Karpas-422 (cell line): ENCODE measurements around the gene LAPTM5. TPM values are rescaled to one million over a fixed set of nuclear protein-coding genes. Genes with fewer than 3 reads are reported as not detected.

ENCODE experiments used
- DNase-seq: peaks from one replicate; pipeline ENCODE4 v3.0.0-alpha.2; 2015
- H2AFZ ChIP-seq: fragments of 200-600 bp; sonication (generic); 2 replicates; pipeline ENCODE4 v1.6.1; 2014; ENCODE audit warnings: antibody characterized with exemption, low read length, mixed read lengths
- H3K27ac ChIP-seq: fragments of 200-600 bp; sonication (generic); 2 replicates; pipeline ENCODE4 v1.5.1; 2014; ENCODE audit warnings: mild to moderate bottlenecking, low read length, moderate library complexity
- H3K27me3 ChIP-seq: fragments of 200-600 bp; sonication (generic); 2 replicates; pipeline ENCODE4 v1.6.1; 2014; ENCODE audit warnings: low read length, mixed read lengths
- H3K36me3 ChIP-seq: fragments of 200-600 bp; sonication (generic); 2 replicates; pipeline ENCODE4 v1.6.1; 2014; ENCODE audit warnings: low read length, mixed read lengths; ENCODE audit not compliant: insufficient read depth
- H3K4me1 ChIP-seq: fragments of 200-600 bp; sonication (generic); 2 replicates; pipeline ENCODE4 v1.6.1; 2014; ENCODE audit warnings: mild to moderate bottlenecking, low read length, mixed read lengths
- H3K4me2 ChIP-seq: fragments of 200-600 bp; sonication (generic); 2 replicates; pipeline ENCODE4 v1.6.1; 2014; ENCODE audit warnings: low read length, low read depth, mild to moderate bottlenecking; ENCODE audit not compliant: poor library complexity, severe bottlenecking
- H3K4me3 ChIP-seq: fragments of 200-600 bp; sonication (generic); 2 replicates; pipeline ENCODE4 v1.5.1; 2014; ENCODE audit warnings: mild to moderate bottlenecking, antibody characterized with exemption, low read length, mixed read lengths
- H3K79me2 ChIP-seq: fragments of 200-600 bp; sonication (generic); 2 replicates; pipeline ENCODE4 v1.6.1; 2014; ENCODE audit warnings: mild to moderate bottlenecking, low read length, mixed read lengths
- H3K9ac ChIP-seq: fragments of 200-600 bp; sonication (generic); 2 replicates; pipeline ENCODE4 v1.6.0; 2014; ENCODE audit warnings: low read length
- H3K9me2 ChIP-seq: fragments of 200-600 bp; sonication (generic), shearing (Covaris generic); replicated peaks from 2 replicates; pipeline ENCODE4 v1.6.0; 2014; ENCODE audit warnings: mild to moderate bottlenecking, low read length, moderate library complexity; ENCODE audit not compliant: insufficient read depth
- H3K9me3 ChIP-seq: fragments of 300-700, 200-600 bp; sonication (generic); 2 replicates; pipeline ENCODE4 v1.6.1; 2014; ENCODE audit warnings: low read length, mixed read lengths
- H4K20me1 ChIP-seq: fragments of 200-600 bp; sonication (generic); 2 replicates; pipeline ENCODE4 v1.6.1; 2014; ENCODE audit warnings: mild to moderate bottlenecking, antibody characterized with exemption, low read length, low read depth; ENCODE audit not compliant: insufficient read depth
- total RNA-seq: library from RNA; depleted of rRNA; stranded (reverse); fragments of >200 nt; shearing (Covaris generic); gene quantifications from 2 replicates; pipeline ENCODE4 v1.2.3, GENCODE V29; 2014; ENCODE audit warnings: low replicate concordance

LAPTM5 gene
- total RNA-seq, 1 experiment from 2014 or later: 184 TPM

DNA sequence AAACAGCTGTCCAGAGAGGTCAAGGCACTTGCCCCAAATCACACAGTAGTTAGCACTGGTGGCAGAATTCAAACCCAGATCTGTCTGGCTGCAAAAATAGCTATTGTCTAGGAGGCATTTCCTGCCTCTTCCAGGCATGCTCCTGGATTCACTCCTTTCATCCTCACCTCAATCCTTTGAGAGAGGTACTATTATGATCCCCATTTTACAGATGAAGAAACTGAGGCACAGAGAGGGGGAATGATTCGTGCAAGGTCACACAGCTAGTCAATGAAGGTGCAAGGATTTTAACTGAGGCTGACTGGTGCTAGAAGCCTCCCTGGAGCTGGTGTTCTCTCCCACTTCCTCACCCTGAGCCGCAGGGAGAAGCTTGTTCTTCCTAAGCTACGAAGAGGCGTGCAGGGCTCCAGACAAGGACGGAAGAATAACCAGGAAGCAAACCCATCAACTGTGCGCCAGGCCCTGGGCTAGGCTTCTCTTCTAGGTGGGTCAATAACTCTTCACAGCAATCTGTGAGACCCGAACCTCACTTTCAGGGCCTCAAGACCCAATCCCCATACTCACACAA is 631 bp upstream of the LAPTM5 start:
- Histone ChIP-seq H2AFZ (no peak overlapping the region), H3K4me3 (peak overlapping the region; percentile 71)

DNA sequence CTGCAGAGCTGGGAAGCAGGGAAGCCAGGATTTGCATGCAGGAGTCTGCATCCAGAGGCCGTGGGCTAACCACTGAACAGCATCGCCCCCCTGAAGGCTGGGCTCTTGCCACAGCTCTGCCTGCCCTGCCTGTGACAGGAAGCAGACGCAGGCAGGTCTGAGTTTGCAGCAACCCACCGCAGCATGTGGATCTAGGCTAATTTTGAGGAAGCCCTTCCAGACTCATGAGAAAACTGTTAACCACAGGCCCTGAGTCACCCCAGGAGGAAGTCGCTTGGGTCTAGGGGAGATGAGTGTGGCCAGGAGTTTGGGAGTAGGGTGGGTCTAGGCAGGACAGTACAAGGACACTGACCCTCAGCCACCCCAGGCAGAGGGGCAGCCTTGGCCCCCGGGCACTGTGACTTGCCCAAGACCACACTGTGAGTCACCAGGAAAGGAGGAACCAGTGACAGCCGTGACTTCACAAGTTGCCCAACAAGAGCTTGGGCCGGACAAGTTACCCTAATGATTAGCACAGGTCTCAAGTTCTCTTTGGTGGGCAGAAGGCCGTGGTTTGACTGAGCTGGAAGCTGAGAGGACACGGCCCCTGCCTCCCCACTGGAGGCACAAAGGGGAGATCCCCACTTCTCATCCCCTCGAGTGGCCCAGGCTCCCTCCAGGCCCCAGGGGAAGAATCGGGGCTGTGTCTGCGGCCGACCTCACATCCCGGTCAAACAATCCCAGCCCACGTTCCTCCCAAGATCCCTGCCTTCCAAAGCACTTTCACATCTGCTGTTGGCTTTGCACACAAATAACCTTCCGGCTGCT is 826 bp downstream of the LAPTM5 start:
- Histone ChIP-seq H3K4me3 (peak overlapping the region; percentile 71), H3K27ac (peak overlapping the region; percentile 99), H3K4me1 (peaks cover 95% of the 10 kb centered on the region), H3K4me2 (peak overlapping the region; percentile 76), H3K27me3 (no peaks in the 10 kb centered on the region), H4K20me1 (peaks cover 17% of the 10 kb centered on the region; the same call in 1 of the 2 replicates), H3K9me2 (no peaks in the 10 kb centered on the region), H2AFZ (no peak overlapping the region), H3K79me2 (peaks cover 16% of the 10 kb centered on the region), H3K9me3 (no peaks in the 10 kb centered on the region), H3K9ac (peak overlapping the region; percentile 85), H3K36me3 (no peaks in the 10 kb centered on the region)
- peak; percentile 84 for DNase-seq

More for the DNA sequence above, 631 bp upstream of the LAPTM5 start:
- H3K9me3 ChIP-seq: no peaks in the 10 kb centered on the region
- H3K27me3 ChIP-seq: no peaks in the 10 kb centered on the region
- H3K4me1 ChIP-seq: peaks cover 95% of the 10 kb centered on the region
- no peak for DNase-seq
- no peaks in the 10 kb centered on the region for H3K9me2 ChIP-seq
- H3K4me2 ChIP-seq: peak overlapping the region; percentile 76
- H3K36me3 ChIP-seq: no peaks in the 10 kb centered on the region
- H4K20me1 ChIP-seq: peaks cover 18% of the 10 kb centered on the region; the same call in 1 of the 2 replicates
- H3K27ac ChIP-seq: peak overlapping the region; percentile 99
- H3K9ac ChIP-seq: peak overlapping the region; percentile 85
- H3K79me2 ChIP-seq: peaks cover 9% of the 10 kb centered on the region

DNA sequence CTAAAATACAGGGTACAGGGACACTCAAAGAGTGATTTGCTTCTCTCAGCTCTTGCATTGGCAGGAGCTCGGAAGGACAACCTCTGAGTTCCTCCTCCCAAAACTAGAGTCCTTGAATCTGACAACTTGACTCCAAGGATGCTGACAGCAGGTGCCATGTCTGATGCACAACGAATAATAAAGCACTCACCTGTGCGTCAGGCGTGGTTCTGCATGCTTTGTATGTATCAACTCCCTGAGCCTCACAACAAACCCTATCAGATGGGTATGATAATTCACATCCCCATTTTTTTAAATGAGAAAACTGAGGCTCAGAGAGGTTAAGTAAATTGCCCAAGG is 1.4 kb downstream of the LAPTM5 start:
- Histone ChIP-seq H3K79me2 (peaks cover 16% of the 10 kb centered on the region), H3K36me3 (no peaks in the 10 kb centered on the region), H4K20me1 (peaks cover 14% of the 10 kb centered on the region; the same call in 1 of the 2 replicates), H3K9me2 (no peaks in the 10 kb centered on the region), H2AFZ (no peak overlapping the region), H3K27ac (peak overlapping the region; percentile 99), H3K4me3 (peak overlapping the region; percentile 71), H3K9ac (peak overlapping the region; percentile 85), H3K27me3 (no peaks in the 10 kb centered on the region), H3K4me1 (peaks cover 95% of the 10 kb centered on the region), H3K9me3 (no peaks in the 10 kb centered on the region), H3K4me2 (peak overlapping the region; percentile 76)
- no peak for DNase-seq

DNA sequence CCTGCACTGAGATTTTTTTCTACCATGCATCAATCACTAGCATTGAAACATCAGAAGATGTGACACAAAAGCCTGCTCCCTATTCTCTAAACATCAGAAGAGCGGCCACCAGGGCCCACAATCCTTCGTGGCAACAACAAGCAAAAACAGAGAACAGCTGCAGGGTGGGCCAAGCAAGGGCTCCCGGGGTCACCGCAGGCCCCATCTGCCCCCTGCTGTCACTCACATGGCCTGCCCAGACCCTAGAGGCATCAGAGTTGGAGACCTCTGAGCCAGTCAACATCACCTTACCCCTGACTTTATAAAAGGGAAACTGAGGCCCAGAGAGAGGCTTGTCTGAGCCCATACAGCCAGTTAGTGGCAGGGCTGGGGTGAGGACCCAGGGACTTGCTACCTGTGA is 1.8 kb downstream of the LAPTM5 start:
- H3K9ac ChIP-seq: peak overlapping the region; percentile 85
- peaks cover 16% of the 10 kb centered on the region for H3K79me2 ChIP-seq
- H3K4me3 ChIP-seq: peak overlapping the region; percentile 71
- peak overlapping the region; percentile 99 for H3K27ac ChIP-seq
- peak overlapping the region; percentile 76 for H3K4me2 ChIP-seq
- no peak overlapping the region for H2AFZ ChIP-seq
- H4K20me1 ChIP-seq: peaks cover 14% of the 10 kb centered on the region; the same call in 1 of the 2 replicates
- no peaks in the 10 kb centered on the region for H3K9me3 ChIP-seq
- H3K9me2 ChIP-seq: no peaks in the 10 kb centered on the region
- no peaks in the 10 kb centered on the region for H3K27me3 ChIP-seq
- H3K36me3 ChIP-seq: no peaks in the 10 kb centered on the region
- no peak for DNase-seq
- H3K4me1 ChIP-seq: peaks cover 95% of the 10 kb centered on the region

DNA sequence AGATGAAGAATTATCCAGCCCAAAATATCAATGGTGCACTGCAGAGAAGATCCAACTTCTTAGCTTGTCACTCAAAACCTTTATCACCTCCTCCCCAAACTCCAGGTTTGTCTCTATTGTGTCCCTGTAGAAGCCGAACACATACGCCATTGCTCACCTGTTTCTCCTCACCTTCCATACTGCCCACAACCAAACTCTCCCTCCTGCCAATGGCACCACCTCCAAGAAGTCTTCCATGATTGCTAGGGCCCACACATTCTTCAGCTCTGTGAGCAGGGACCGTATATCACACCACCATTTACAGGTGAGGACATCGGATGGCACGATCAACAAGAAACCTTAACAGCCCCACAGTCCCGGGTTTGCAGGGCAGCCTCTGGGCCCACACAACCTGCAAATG is 2.2 kb downstream of the LAPTM5 start:
- H3K36me3 ChIP-seq: no peaks in the 10 kb centered on the region
- H3K9ac ChIP-seq: peak overlapping the region; percentile 85
- H3K79me2 ChIP-seq: peaks cover 16% of the 10 kb centered on the region

DNA sequence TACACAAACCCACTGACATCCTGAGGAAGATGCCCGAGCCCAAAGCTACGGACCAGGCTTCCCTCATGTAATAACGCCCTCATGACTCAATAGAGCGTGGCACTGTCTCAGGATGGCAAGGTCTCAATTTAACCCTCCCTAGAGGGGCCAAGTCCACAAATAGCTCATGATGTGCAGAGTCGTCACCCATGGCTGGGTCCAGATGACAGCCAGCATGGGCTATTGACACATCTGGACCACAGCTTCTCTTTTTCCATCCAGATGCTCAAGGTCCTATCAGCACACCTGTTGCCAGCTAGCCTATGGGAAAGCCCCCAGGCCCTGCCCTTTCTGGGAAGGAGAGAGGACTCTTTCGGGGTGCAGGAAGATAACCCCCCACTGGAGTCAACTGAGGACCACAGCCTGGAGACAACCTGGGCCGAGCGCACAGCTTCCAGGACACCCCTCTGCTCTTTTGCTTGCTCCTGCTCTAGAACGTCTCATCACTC is 2.8 kb downstream of the LAPTM5 start:
- Histone ChIP-seq H3K79me2 (peaks cover 16% of the 10 kb centered on the region), H3K4me2 (peak overlapping the region; percentile 77), H3K27me3 (no peaks in the 10 kb centered on the region), H3K4me3 (peak overlapping the region; percentile 71; the same call in 1 of the 2 replicates), H3K9me2 (no peaks in the 10 kb centered on the region), H3K4me1 (peaks cover 95% of the 10 kb centered on the region), H3K36me3 (no peaks in the 10 kb centered on the region), H4K20me1 (peaks cover 14% of the 10 kb centered on the region; the same call in 1 of the 2 replicates), H3K9me3 (no peaks in the 10 kb centered on the region), H3K27ac (peak overlapping the region; percentile 99), H2AFZ (no peak overlapping the region), H3K9ac (peak overlapping the region; percentile 85)
- peak; percentile 98 for DNase-seq

More for the DNA sequence above, 2.2 kb downstream of the LAPTM5 start:
- Histone ChIP-seq H3K4me1 (peaks cover 95% of the 10 kb centered on the region), H3K27ac (peak overlapping the region; percentile 99), H3K27me3 (no peaks in the 10 kb centered on the region), H3K9me2 (no peaks in the 10 kb centered on the region), H4K20me1 (peaks cover 14% of the 10 kb centered on the region; the same call in 1 of the 2 replicates), H3K4me2 (peak overlapping the region; percentile 76), H3K9me3 (no peaks in the 10 kb centered on the region), H2AFZ (no peak overlapping the region), H3K4me3 (peak overlapping the region; percentile 71; the same call in 1 of the 2 replicates)
- DNase-seq: no peak

DNA sequence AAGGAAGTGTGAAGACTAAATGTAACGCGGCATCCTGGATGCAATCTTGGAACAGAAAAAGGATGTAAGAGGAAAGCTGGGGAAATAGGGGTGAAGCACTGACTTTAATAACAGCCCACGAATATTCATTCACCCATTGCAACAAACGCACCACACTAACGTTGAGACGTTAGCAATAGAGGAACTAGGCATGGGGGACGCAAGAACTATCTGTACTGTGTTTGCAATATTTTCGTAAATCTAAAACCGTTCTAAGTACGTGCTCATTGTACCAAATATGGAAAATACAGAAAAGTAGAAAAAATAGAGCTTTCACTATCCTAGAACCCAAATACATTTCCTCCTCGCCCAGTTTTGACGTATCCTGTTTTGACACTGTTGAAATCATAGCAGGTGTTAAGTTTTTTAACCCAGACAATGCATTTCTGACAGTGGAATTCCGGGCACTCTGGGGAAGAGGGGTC is 3.9 kb downstream of the LAPTM5 start:
- Histone ChIP-seq H3K4me2 (peak overlapping the region; percentile 77), H3K9me3 (no peaks in the 10 kb centered on the region), H4K20me1 (peaks cover 14% of the 10 kb centered on the region; the same call in 1 of the 2 replicates), H3K27ac (peak overlapping the region; percentile 99), H3K4me1 (peaks cover 95% of the 10 kb centered on the region), H3K79me2 (peaks cover 24% of the 10 kb centered on the region), H3K9me2 (no peaks in the 10 kb centered on the region), H3K36me3 (no peaks in the 10 kb centered on the region), H3K27me3 (no peaks in the 10 kb centered on the region), H3K4me3 (peak overlapping the region; percentile 34; the same call in 1 of the 2 replicates), H3K9ac (peak overlapping the region; percentile 55), H2AFZ (no peak overlapping the region)
- peak; percentile 85 for DNase-seq

DNA sequence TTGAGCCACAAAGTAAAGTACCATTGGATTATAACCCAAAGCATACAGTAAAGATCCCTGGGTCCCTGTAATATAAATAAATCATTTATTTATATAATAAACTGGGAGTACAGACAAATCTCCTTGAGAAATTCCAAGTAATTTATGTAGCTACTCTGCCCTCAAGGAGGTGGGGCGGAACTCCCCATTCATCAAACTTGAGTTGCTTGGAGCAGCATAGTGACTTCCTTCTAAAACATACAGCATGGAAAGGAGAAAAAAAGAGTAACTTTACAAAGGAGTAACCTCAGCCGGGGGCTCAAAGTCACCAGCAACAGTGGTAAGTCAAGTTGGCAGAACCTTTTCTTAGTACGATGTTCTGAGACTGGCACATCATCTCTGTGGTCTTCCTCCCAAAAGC is 4.5 kb downstream of the LAPTM5 start:
- Histone ChIP-seq H4K20me1 (peaks cover 14% of the 10 kb centered on the region; the same call in 1 of the 2 replicates), H3K4me3 (peak overlapping the region; percentile 34; the same call in 1 of the 2 replicates), H3K4me1 (peaks cover 95% of the 10 kb centered on the region)

More for the DNA sequence above, 4.5 kb downstream of the LAPTM5 start:
- Histone ChIP-seq H3K9ac (peak overlapping the region; percentile 55), H2AFZ (no peak overlapping the region), H3K4me2 (peak overlapping the region; percentile 77), H3K9me2 (no peaks in the 10 kb centered on the region), H3K27me3 (no peaks in the 10 kb centered on the region), H3K36me3 (no peaks in the 10 kb centered on the region), H3K27ac (peak overlapping the region; percentile 99), H3K79me2 (peaks cover 30% of the 10 kb centered on the region), H3K9me3 (no peaks in the 10 kb centered on the region)
- no peak for DNase-seq
